CD14-positive monocyte (primary cell): ENCODE measurements around the gene ARHGAP12. TPM values are rescaled to one million over a fixed set of nuclear protein-coding genes. Genes with fewer than 3 reads are reported as not detected.

Experiments used
- DNase-seq, 3 donors: peaks; one replicate each; pipeline ENCODE4 v3.0.0-alpha.2; 2011 to 2022
- H2AFZ ChIP-seq: 2 replicates; pipeline ENCODE4 v1.6.0; 2012; ENCODE audit warnings: mild to moderate bottlenecking, low read depth, low read length, inconsistent platforms; ENCODE audit not compliant: insufficient read depth, poor library complexity, severe bottlenecking
- H3K27ac ChIP-seq, 2 donors: 1 replicate in 1 of 2; 2 replicates in 1 of 2; pipeline ENCODE4 v1.5.1; 2012 to 2013; ENCODE audit warnings: low read length in 2 of 2, control low read depth in 1 of 2, inconsistent platforms in 1 of 2, low read depth in 1 of 2, mild to moderate bottlenecking in 1 of 2
- H3K27me3 ChIP-seq, 2 donors: one replicate each; pipeline versions ENCODE4 v1.6.0 to v1.6.1; 2011 to 2013; ENCODE audit warnings: low read length in 2 of 2; ENCODE audit not compliant: control insufficient read depth in 2 of 2, insufficient read depth in 2 of 2
- H3K36me3 ChIP-seq, 2 donors: replicated peaks in 1 of 2; 1 replicate in 1 of 2; 2 replicates in 1 of 2; pipeline versions ENCODE4 v1.5.1 to v1.6.1; 2012 to 2013; ENCODE audit warnings: low read length in 2 of 2, control low read depth in 1 of 2, inconsistent platforms in 1 of 2, mild to moderate bottlenecking in 1 of 2; ENCODE audit not compliant: insufficient read depth in 2 of 2, control insufficient read depth in 1 of 2
- H3K4me1 ChIP-seq, 2 donors: 1 replicate in 1 of 2; 2 replicates in 1 of 2; pipeline versions ENCODE4 v1.5.1 to v1.6.1; 2012 to 2013; ENCODE audit warnings: low read length in 2 of 2, control low read depth in 1 of 2, inconsistent platforms in 1 of 2, mild to moderate bottlenecking in 1 of 2, moderate library complexity in 1 of 2; ENCODE audit not compliant: insufficient read depth in 2 of 2, control insufficient read depth in 1 of 2
- H3K4me2 ChIP-seq: replicated peaks from 2 replicates; pipeline ENCODE3; 2012; ENCODE audit warnings: low read length, moderate library complexity, mild to moderate bottlenecking; ENCODE audit not compliant: poor library complexity, severe bottlenecking; ENCODE audit errors: extremely low read depth
- H3K4me3 ChIP-seq, 3 experiments: fragments of 200-600 bp in 1 of 3; sonication (generic) in 1 of 3; replicated peaks in 1 of 3; 1 replicate in 2 of 3; 2 replicates in 1 of 3; pipeline ENCODE4 v1.5.1; 2011 to 2013; ENCODE audit warnings: low read length in 3 of 3, mild to moderate bottlenecking in 3 of 3, control low read depth in 2 of 3, low read depth in 2 of 3, inconsistent platforms in 1 of 3, moderate library complexity in 1 of 3
- H3K79me2 ChIP-seq: 2 replicates; pipeline ENCODE4 v1.6.0; 2012; ENCODE audit warnings: mild to moderate bottlenecking, control low read depth, inconsistent platforms, low read length, moderate library complexity; ENCODE audit not compliant: insufficient read depth
- H3K9ac ChIP-seq: 2 replicates; pipeline ENCODE4 v1.6.0; 2017; ENCODE audit warnings: low read length, mild to moderate bottlenecking; ENCODE audit not compliant: insufficient read depth, poor library complexity, severe bottlenecking
- H3K9me3 ChIP-seq, 2 donors: replicated peaks in 1 of 2; 1 replicate in 1 of 2; 2 replicates in 1 of 2; pipeline versions ENCODE4 v1.5.1 to v1.6.1; 2012 to 2013; ENCODE audit warnings: low read length in 2 of 2, control low read depth in 1 of 2; ENCODE audit not compliant: control insufficient read depth in 1 of 2, insufficient read depth in 1 of 2
- H4K20me1 ChIP-seq: 2 replicates; pipeline ENCODE4 v1.6.0; 2012; ENCODE audit warnings: mild to moderate bottlenecking, low read length, control low read depth, moderate library complexity; ENCODE audit not compliant: insufficient read depth
- H3K27ac Mint-ChIP-seq, 7 donors: one replicate each; pipeline ENCODE4 v1.8.0; 2020; ENCODE audit warnings: mild to moderate bottlenecking in 7 of 7, mixed read lengths in 7 of 7, moderate library complexity in 6 of 7, inconsistent platforms in 2 of 7
- H3K27me3 Mint-ChIP-seq, 3 donors: one replicate each; pipeline ENCODE4 v1.8.0; 2021 to 2022; ENCODE audit warnings: low read depth in 3 of 3, mild to moderate bottlenecking in 3 of 3, mixed read lengths in 3 of 3, moderate library complexity in 3 of 3, inconsistent platforms in 1 of 3
- H3K36me3 Mint-ChIP-seq, 2 donors: one replicate each; pipeline ENCODE4 v1.8.0; 2020; ENCODE audit warnings: mixed read lengths in 2 of 2, inconsistent platforms in 1 of 2, mild to moderate bottlenecking in 1 of 2
- H3K4me1 Mint-ChIP-seq: one replicate; pipeline ENCODE4 v1.8.0; 2020; ENCODE audit warnings: mild to moderate bottlenecking, mixed read lengths
- H3K4me3 Mint-ChIP-seq, 2 donors: one replicate each; pipeline ENCODE4 v1.8.0; 2020; ENCODE audit warnings: mild to moderate bottlenecking in 2 of 2, mixed read lengths in 2 of 2, moderate library complexity in 1 of 2
- H3K9me3 Mint-ChIP-seq, 7 donors: one replicate each; pipeline ENCODE4 v1.8.0; 2020 to 2022; ENCODE audit warnings: mixed read lengths in 7 of 7, mild to moderate bottlenecking in 6 of 7, moderate library complexity in 6 of 7, inconsistent platforms in 2 of 7
- CTCF ChIP-seq: fragments of 200-600 bp; IDR thresholded peaks from one replicate; pipeline ENCODE4 v1.8.0; 2022; ENCODE audit warnings: antibody characterized with exemption, mild to moderate bottlenecking
- WGBS: methylation state at CpG from one replicate; pipeline ENCODE4 v1.1.5; 2013; ENCODE audit warnings: missing lambda C conversion rate; ENCODE audit not compliant: insufficient coverage; 5-methylcytosine and 5-hydroxymethylcytosine counted together
- intact Hi-C, 2 donors: fragments of 100-400 bp; cut with micrococcal nuclease; formaldehyde crosslinking; loops; one replicate each; pipeline versions ENCODE4 v1.15.0 to v1.15.1; 2023
- polyA plus RNA-seq, 3 donors: library from polyadenylated mRNA; depleted of rRNA in 1 of 3; unstranded in 2 of 3; stranded (reverse) in 1 of 3; fragments of 300-500 nt in 2 of 3; fragments of >200 nt in 1 of 3; fragmentation: Illumina TruSeq in 2 of 3; gene quantifications; 1 replicate in 2 of 3; 2 replicates in 1 of 3; pipeline ENCODE4 v1.2.3, GENCODE V29; 2012 to 2021

ARHGAP12 gene
- polyA plus RNA-seq, 3 donors, result 3.2 to 15.5 (median 4.7) TPM

DNA sequence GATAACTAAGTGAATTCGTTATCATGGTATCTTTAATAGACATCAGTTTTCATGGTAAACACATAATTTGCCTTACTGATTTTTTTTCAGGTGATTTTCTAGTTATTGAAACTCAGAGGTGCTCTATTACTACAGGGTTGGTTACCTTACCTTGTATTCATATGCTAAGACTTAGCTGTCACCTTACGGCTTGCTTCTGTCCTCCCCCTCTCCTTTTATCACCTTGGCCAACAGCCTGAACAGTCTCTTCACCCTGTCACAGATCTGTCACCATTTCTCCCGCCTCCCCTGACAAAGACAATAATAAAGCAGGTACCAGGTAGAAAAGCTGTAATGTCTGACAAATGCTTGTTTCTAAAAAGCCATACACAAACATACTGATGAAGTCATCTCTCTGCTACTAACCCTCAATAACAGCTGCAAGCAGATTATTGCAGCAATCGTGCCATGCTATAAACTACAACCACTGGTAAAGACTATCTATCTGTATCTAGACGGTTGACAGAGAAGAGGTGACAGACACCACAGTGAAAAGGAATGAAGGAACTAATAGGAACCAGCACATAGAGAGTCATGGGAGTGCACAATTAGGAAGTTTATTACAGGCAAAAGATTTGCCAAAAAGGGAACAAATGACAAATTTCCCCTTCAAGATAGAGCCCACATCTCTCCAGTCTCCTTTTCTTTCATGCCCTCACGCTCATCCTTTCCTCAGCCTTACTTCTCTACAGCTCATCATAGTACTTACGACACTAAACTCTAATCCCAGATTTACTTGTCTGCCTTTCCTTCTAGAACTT, 57.2 kb downstream of the ARHGAP12 start:
- Mint-ChIP-seq H3K4me1 (peaks cover 5% of the 10 kb centered on the region), H3K27ac (no peak overlapping the region), H3K27me3 (no peaks in the 10 kb centered on the region), H3K9me3 (no peaks in the 10 kb centered on the region), H3K4me3 (no peak overlapping the region), H3K36me3 (peaks cover 0 to 3% of the 10 kb centered on the region in 2 donors)
- Histone ChIP-seq H2AFZ (no peak overlapping the region), H3K27ac (no peak overlapping the region), H3K4me2 (no peak overlapping the region), H4K20me1 (peaks cover 44% of the 10 kb centered on the region), H3K79me2 (peaks cover 32% of the 10 kb centered on the region), H3K9me3 (no peaks in the 10 kb centered on the region), H3K4me1 (peaks cover 11 to 13% of the 10 kb centered on the region in 2 donors), H3K27me3 (no peaks in the 10 kb centered on the region), H3K36me3 (no peaks in the 10 kb centered on the region), H3K9ac (no peak overlapping the region), H3K4me3 (no peak overlapping the region)
- no peak for TF ChIP-seq CTCF
- peak in 1 of 3 donors; percentile 6 for DNase-seq
- intact Hi-C loops, result no loop called here
- 76% methylated on average over 3 of the region's 7 CpGs for WGBS

DNA sequence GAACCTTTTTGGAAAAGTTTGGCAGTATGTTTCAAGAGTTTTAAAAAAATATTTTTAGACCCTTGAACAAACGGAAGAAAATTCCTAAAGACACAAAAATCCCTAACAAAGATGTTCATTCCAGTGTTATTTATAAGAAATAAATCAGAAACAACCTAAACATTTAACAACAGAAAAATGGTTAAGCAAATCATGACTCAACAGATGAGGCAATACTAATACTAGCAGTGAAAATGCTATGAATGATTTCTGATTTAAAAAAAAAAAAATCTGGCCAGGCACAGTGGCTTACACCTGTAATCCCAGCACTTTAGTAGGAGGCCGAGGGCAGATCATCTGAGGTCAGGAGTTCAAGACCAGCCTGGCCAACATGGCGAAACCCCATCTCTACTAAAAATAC, 61.0 kb downstream of the ARHGAP12 start:
- H3K36me3 ChIP-seq, result no peaks in the 10 kb centered on the region
- H3K9me3 ChIP-seq, result no peaks in the 10 kb centered on the region
- no peak overlapping the region for H3K9ac ChIP-seq
- H3K4me1 ChIP-seq, result peaks cover 11 to 13% of the 10 kb centered on the region in 2 donors
- H2AFZ ChIP-seq, result no peak overlapping the region
- no peak overlapping the region for H3K4me2 ChIP-seq
- no peak for TF ChIP-seq CTCF
- intact Hi-C loops, result loop anchor here (5.0 to 10.0 kb wide), 2 partner anchors 137 to 140 kb away; no protein-coding TSS in a partner anchor
- no peak overlapping the region for H3K27ac ChIP-seq
- H3K4me3 ChIP-seq, result no peak overlapping the region
- Mint-ChIP-seq H3K27me3 (no peaks in the 10 kb centered on the region), H3K27ac (no peak overlapping the region), H3K9me3 (no peaks in the 10 kb centered on the region), H3K4me1 (peaks cover 16% of the 10 kb centered on the region), H3K36me3 (no peaks in the 10 kb centered on the region), H3K4me3 (no peak overlapping the region)
- peaks cover 25% of the 10 kb centered on the region for H3K79me2 ChIP-seq
- peaks cover 48% of the 10 kb centered on the region for H4K20me1 ChIP-seq
- no peak for DNase-seq
- no peaks in the 10 kb centered on the region for H3K27me3 ChIP-seq
- no CpG with 5 or more reads among the region's 3 CpGs for WGBS
